Nephron (organoid): Measurements from ENCODE around the gene SMIM28.
A peak's percentile ranks its signal among the peaks of the same experiment; 100 is the strongest.

Source experiments
- H3K27ac Mint-ChIP-seq, 3 experiments: 2 replicates each; pipeline ENCODE4 v1.8.0; 2020; ENCODE audit warnings: mixed read lengths in 3 of 3, mild to moderate bottlenecking in 2 of 3, moderate library complexity in 1 of 3
- H3K27me3 Mint-ChIP-seq: 2 replicates; pipeline ENCODE4 v1.8.0; 2021; ENCODE audit warnings: low read depth, mild to moderate bottlenecking, moderate library complexity, mixed read lengths
- H3K36me3 Mint-ChIP-seq: 2 replicates; pipeline ENCODE4 v1.8.0; 2020; ENCODE audit warnings: low read depth, mixed read lengths
- H3K4me1 Mint-ChIP-seq: 2 replicates; pipeline ENCODE4 v1.8.0; 2020; ENCODE audit warnings: mixed read lengths
- H3K4me3 Mint-ChIP-seq, 3 experiments: 2 replicates each; pipeline ENCODE4 v1.8.0; 2020; ENCODE audit warnings: mild to moderate bottlenecking in 3 of 3, mixed read lengths in 3 of 3, moderate library complexity in 2 of 3
- H3K9me3 Mint-ChIP-seq: 2 replicates; pipeline ENCODE4 v1.8.0; 2020; ENCODE audit warnings: mixed read lengths
- TF ChIP-seq, protein P1 (sequence below), 3 experiments: fragments of 200-600 bp; sonication (generic); IDR thresholded peaks; one replicate each; pipeline ENCODE4 v1.5.0; 2021; ENCODE audit warnings: antibody characterized with exemption in 3 of 3; ENCODE audit not compliant: unreplicated experiment in 3 of 3

Gene SMIM28

DNA sequence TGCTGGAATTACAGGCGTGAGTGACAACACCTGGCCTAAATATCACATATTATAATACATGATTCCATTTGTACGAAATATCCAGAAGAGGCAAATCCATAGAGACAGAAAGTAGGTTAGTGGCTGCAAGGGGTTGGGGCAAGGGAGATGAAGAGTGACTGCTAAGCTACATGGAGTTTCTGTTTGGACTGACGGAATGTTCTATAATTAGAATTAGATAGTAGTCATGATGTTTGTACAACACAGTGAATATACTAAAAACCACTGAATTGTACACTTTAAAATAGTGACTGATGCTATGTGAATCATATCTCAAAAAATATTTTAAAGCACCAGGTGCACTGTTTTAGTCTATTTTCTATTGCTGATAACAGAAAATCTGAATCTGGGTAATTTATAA, 22.6 kb downstream of the SMIM28 start:
- Mint-ChIP-seq H3K27ac (no peak overlapping the region), H3K4me3 (no peak overlapping the region), H3K36me3 (peaks cover 2% of the 10 kb centered on the region), H3K9me3 (no peaks in the 10 kb centered on the region), H3K4me1 (peaks cover 5% of the 10 kb centered on the region), H3K27me3 (no peaks in the 10 kb centered on the region)
- TF ChIP-seq, protein P1, sequence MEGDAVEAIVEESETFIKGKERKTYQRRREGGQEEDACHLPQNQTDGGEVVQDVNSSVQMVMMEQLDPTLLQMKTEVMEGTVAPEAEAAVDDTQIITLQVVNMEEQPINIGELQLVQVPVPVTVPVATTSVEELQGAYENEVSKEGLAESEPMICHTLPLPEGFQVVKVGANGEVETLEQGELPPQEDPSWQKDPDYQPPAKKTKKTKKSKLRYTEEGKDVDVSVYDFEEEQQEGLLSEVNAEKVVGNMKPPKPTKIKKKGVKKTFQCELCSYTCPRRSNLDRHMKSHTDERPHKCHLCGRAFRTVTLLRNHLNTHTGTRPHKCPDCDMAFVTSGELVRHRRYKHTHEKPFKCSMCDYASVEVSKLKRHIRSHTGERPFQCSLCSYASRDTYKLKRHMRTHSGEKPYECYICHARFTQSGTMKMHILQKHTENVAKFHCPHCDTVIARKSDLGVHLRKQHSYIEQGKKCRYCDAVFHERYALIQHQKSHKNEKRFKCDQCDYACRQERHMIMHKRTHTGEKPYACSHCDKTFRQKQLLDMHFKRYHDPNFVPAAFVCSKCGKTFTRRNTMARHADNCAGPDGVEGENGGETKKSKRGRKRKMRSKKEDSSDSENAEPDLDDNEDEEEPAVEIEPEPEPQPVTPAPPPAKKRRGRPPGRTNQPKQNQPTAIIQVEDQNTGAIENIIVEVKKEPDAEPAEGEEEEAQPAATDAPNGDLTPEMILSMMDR (IDR thresholded peaks at IDR 0.05; ENCODE audit: unreplicated experiment in 3 of 3): no peak

GRCh38 chr6:138401960-138402837, 24.5 kb downstream of the SMIM28 start:
- peaks cover 9% of the 10 kb centered on the region for H3K4me1 Mint-ChIP-seq

DNA sequence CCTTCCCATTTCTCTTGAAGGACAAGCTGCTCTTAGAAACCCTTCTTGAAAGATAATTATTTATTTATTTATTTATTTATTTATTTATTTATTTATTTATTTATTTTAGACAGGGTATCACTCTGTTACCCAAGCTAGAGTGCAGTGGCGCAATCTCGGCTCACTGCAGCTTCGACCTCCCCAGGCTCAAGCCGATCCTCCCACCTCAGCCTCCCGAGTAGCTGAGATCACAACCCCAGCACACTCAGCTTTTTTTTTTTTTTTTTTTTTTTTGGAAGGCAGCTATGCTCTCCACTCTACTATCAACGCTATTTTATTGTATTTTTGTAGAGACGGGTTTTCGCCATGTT, 25.1 kb downstream of the SMIM28 start:
- peak overlapping the region; percentile 85 to 89 (median 86) for H3K4me3 Mint-ChIP-seq
- H3K36me3 Mint-ChIP-seq: peaks cover 20% of the 10 kb centered on the region
- H3K9me3 Mint-ChIP-seq: no peaks in the 10 kb centered on the region
- TF ChIP-seq, protein P1 (IDR thresholded peaks at IDR 0.05; ENCODE audit: unreplicated experiment in 3 of 3): no peak
- H3K4me1 Mint-ChIP-seq: peaks cover 9% of the 10 kb centered on the region
- H3K27me3 Mint-ChIP-seq: no peaks in the 10 kb centered on the region
- H3K27ac Mint-ChIP-seq: no peak overlapping the region

More at GRCh38 chr6:138401960-138402837, 24.5 kb downstream of the SMIM28 start:
- Mint-ChIP-seq H3K27me3 (no peaks in the 10 kb centered on the region), H3K27ac (peak overlapping the region in 1 of 3 experiments; percentile 12), H3K4me3 (peak overlapping the region; percentile 55 to 73 (median 70)), H3K9me3 (no peaks in the 10 kb centered on the region), H3K36me3 (peaks cover 14% of the 10 kb centered on the region)
- TF ChIP-seq, protein P1 (IDR thresholded peaks at IDR 0.05; ENCODE audit: unreplicated experiment in 3 of 3): no peak

DNA sequence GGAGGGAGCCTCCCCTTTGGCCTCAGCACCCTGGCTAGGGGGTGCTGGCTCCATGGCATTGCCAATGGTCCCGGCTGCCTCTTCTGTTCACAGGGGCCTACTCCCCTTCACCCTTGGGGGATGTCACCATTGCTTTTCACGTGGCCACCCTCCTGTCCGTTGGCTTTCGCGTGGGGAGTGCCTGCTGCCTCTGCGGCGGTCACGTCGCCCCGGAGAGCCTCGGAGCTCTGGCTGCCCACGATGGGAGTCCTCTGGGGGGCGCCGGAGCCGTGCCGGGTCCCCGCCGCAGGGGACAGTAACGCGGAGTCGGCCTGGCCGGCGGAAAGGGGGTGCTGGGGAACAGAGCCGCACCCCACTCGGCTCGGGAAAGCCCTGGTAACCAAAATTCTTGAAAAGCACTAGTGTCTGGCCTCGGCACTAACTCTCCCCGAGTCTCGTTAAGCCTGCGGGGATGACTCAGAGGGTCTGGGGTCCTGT, 25.7 kb downstream of the SMIM28 start:
- Mint-ChIP-seq H3K27ac (peak overlapping the region in 1 of 3 experiments; percentile 69), H3K4me3 (peak overlapping the region; percentile 85 to 89 (median 86)), H3K27me3 (no peaks in the 10 kb centered on the region), H3K9me3 (no peaks in the 10 kb centered on the region), H3K36me3 (peaks cover 24% of the 10 kb centered on the region), H3K4me1 (peaks cover 9% of the 10 kb centered on the region)
- TF ChIP-seq, protein P1 (IDR thresholded peaks at IDR 0.05; ENCODE audit: unreplicated experiment in 3 of 3): peak in 2 of 3 experiments; percentile 14 to 30

GRCh38 chr6:138403801-138404665, 26.3 kb downstream of the SMIM28 start, which contains the start of gene HEBP2:
Gene HEBP2 (plus strand): TSS chr6:138404223. CDS start chr6:138404496, 273 bp downstream.
- Mint-ChIP-seq H3K4me3 (peak within 1 kb of the TSS; percentile 89 to 90 (median 89)), H3K4me1 (peaks cover 9% of the 10 kb centered on the region), H3K27me3 (no peaks in the 10 kb centered on the region), H3K36me3 (peaks cover 29% of the 10 kb centered on the region), H3K27ac (peak within 1 kb of the TSS; percentile 8 to 81 (median 65)), H3K9me3 (no peaks in the 10 kb centered on the region)
- TF ChIP-seq, protein P1 (IDR thresholded peaks at IDR 0.05; ENCODE audit: unreplicated experiment in 3 of 3): peak; percentile 65 to 78 (median 69)
